Testis (tissue), 3 donors: ENCODE data around the gene RNF123. TPM values are rescaled to one million over a fixed set of nuclear protein-coding genes. Genes with fewer than 3 reads are reported as not detected.

Experiments
- DNase-seq: peaks from one replicate; pipeline ENCODE4 v3.0.0-alpha.2; 2019
- H3K27ac ChIP-seq, 2 donors: fragments of 200-600 bp; sonication (generic); one replicate each; pipeline ENCODE4 v1.5.1; 2019
- H3K27me3 ChIP-seq: fragments of 200-600 bp; sonication (generic); one replicate; pipeline ENCODE4 v1.5.1; 2019
- H3K36me3 ChIP-seq: fragments of 200-600 bp; sonication (generic); one replicate; pipeline ENCODE4 v1.5.1; 2017; ENCODE audit warnings: low read depth; ENCODE audit errors: missing control alignments
- H3K4me1 ChIP-seq: fragments of 200-600 bp; sonication (generic); one replicate; pipeline ENCODE4 v1.5.1; 2019
- H3K4me3 ChIP-seq, 2 donors: fragments of 200-600 bp; sonication (generic); one replicate each; pipeline ENCODE4 v1.5.1; 2017 to 2019
- H3K9me3 ChIP-seq: fragments of 200-600 bp; sonication (generic); one replicate; pipeline ENCODE4 v1.5.1; 2017
- CTCF ChIP-seq, 3 experiments: fragments of 450-650 bp in 2 of 3; fragments of 200-600 bp in 1 of 3; sonication (generic) in 1 of 3; IDR thresholded peaks; one replicate each; pipeline ENCODE4 v1.5.1; 2016 to 2019; ENCODE audit warnings: antibody characterized with exemption in 3 of 3, mild to moderate bottlenecking in 2 of 3, moderate library complexity in 1 of 3
- POLR2A ChIP-seq: fragments of 450-650 bp; IDR thresholded peaks from one replicate; pipeline ENCODE4 v1.6.1; 2017; ENCODE audit warnings: antibody characterized with exemption, mild to moderate bottlenecking, moderate library complexity
- WGBS, 2 donors: methylation state at CpG; one replicate each; pipeline ENCODE4 v1.1.5; 2018; 5-methylcytosine and 5-hydroxymethylcytosine counted together
- intact Hi-C: fragments of 100-400 bp; cut with DNase I; formaldehyde crosslinking; loops from one replicate; pipeline ENCODE4 v1.15.1; 2023; ENCODE audit warnings: low total_unique reads
- polyA plus RNA-seq: library from polyadenylated mRNA; stranded (reverse); fragments of 350-450 nt; fragmentation: Illumina TruSeq; extraction: RNeasy Lipid Tissue Mini Kit (QIAGEN cat#74804); gene quantifications from one replicate; pipeline ENCODE4 v1.2.3, GENCODE V29; 2014; ENCODE audit warnings: low read depth, low replicate concordance; ENCODE audit not compliant: insufficient read depth
- total RNA-seq, 2 donors: library from RNA; depleted of rRNA; stranded (reverse); fragments of >200 nt; gene quantifications; one replicate each; pipeline ENCODE4 v1.2.3, GENCODE V29; 2016

RNF123 gene
- total and polyA plus RNA-seq, 3 donors from 2014 or later, result 54.7 to 79.7 (median 72.4) TPM

DNA sequence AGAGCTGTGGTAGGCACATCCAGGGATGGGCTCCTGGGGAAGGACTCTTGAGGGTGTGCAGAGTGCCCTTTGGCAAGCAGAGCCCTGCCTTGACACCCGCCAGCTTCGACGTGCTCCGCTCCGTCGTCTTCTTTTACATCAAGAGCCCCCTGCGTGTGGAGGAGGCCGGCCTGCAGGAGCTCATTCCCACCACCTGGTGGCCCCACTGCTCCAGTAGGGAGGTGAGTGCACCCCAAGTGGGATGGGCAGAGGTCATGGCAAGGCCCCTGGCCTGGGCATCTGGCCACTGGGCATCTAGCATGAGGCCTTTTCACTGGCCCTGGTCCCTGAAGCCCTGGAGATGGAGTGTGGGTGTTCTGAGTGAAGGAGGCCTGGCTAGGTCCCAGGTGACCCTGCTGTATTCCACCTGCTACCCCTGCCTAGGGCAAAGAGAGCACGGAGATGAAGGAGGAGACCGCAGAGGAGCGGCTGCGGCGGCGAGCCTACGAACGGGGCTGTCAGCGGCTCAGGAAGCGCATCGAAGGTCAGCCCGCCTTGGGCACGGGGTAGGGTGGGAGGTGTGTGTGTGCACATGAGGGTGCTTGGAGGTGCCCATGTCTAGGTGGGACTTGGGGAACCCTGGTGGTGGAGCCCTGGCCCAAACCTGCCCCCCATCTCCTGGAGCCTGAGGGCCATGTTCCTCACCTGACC, 12.2 kb downstream of the RNF123 start:
- no peaks in the 10 kb centered on the region for H3K9me3 ChIP-seq
- DNase-seq, result no peak
- H3K27me3 ChIP-seq, result no peaks in the 10 kb centered on the region
- TF ChIP-seq POLR2A (no peak), CTCF (IDR thresholded peaks at IDR 0.05) (peak in 2 of 3 experiments; percentile 35 to 44)
- no peaks in the 10 kb centered on the region for H3K4me1 ChIP-seq
- WGBS, 2 donors, result 76 to 83% methylated on average over 21 of the region's 21 CpGs
- H3K27ac ChIP-seq, result no peak overlapping the region
- no peaks in the 10 kb centered on the region for H3K36me3 ChIP-seq
- intact Hi-C loops, result no loop called here
- no peak overlapping the region for H3K4me3 ChIP-seq

DNA sequence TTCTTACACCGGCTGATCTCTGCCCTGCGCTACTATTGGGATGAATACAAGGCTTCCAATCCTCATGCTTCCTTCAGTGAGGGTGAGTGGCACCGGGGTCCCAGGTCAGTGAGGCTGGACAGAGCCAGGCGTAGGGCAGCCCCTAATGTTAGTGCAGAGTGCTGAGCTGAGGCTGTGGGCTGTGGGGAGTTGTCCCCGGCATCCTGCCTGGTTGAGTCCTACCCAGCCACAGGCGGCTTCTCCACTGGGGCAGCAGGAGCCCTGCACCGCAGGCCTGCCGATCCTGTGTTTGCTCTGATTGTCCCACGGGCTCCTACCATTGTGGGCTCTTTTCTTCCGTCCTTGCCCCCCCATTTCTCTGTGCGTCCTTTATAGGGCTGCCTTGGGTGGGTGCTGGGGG, 13.3 kb downstream of the RNF123 start:
- 93 to 96% methylated on average over 11 of the region's 11 CpGs for WGBS, 2 donors
- Histone ChIP-seq H3K27ac (no peak overlapping the region), H3K4me3 (no peak overlapping the region), H3K36me3 (no peaks in the 10 kb centered on the region), H3K9me3 (no peaks in the 10 kb centered on the region), H3K27me3 (no peaks in the 10 kb centered on the region), H3K4me1 (no peaks in the 10 kb centered on the region)
- DNase-seq, result no peak
- TF ChIP-seq CTCF (IDR thresholded peaks at IDR 0.05) (no peak), POLR2A (no peak)
- intact Hi-C loops, result no loop called here

GRCh38 chr3:49703443-49703927, 14.1 kb downstream of the RNF123 start:
- intact Hi-C loops, result no loop called here
- H3K36me3 ChIP-seq, result no peaks in the 10 kb centered on the region
- H3K27ac ChIP-seq, result no peak overlapping the region
- no peaks in the 10 kb centered on the region for H3K9me3 ChIP-seq
- no peaks in the 10 kb centered on the region for H3K27me3 ChIP-seq
- H3K4me3 ChIP-seq, result no peak overlapping the region
- no peaks in the 10 kb centered on the region for H3K4me1 ChIP-seq
- 56 to 78% methylated on average over 9 to 13 of the region's 14 CpGs for WGBS, 2 donors
- TF ChIP-seq CTCF (IDR thresholded peaks at IDR 0.05) (peak; percentile 60 to 73 (median 69)), POLR2A (no peak)
- DNase-seq, result peak; percentile 73

DNA sequence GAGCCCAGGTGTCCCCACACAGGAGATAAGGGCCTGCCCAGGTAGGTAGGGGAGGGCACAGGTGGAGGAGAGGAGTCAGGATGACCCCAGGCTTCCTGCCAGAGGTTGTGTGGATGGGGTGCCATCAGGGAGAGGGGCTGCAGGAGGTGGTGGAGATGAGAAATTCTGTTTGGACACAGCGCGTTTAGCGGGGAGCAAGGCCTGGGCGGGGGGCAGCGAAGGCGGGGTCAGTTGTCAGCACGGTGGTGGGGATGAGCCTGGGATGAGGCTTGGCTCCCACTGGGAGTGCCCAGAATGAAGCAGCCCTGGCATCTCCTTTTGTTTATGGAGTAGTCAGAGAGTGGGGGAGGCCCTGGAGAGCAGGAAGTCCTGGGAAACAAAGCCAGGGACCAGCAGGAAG, 14.6 kb downstream of the RNF123 start:
- no peak for DNase-seq
- Histone ChIP-seq H3K9me3 (no peaks in the 10 kb centered on the region), H3K36me3 (no peaks in the 10 kb centered on the region), H3K27me3 (no peaks in the 10 kb centered on the region), H3K4me3 (no peak overlapping the region), H3K4me1 (no peaks in the 10 kb centered on the region), H3K27ac (no peak overlapping the region)
- TF ChIP-seq CTCF (IDR thresholded peaks at IDR 0.05), result no peak
- no peak for TF ChIP-seq POLR2A
- 86 to 93% methylated on average over 7 of the region's 7 CpGs for WGBS, 2 donors
- intact Hi-C loops, result no loop called here

DNA sequence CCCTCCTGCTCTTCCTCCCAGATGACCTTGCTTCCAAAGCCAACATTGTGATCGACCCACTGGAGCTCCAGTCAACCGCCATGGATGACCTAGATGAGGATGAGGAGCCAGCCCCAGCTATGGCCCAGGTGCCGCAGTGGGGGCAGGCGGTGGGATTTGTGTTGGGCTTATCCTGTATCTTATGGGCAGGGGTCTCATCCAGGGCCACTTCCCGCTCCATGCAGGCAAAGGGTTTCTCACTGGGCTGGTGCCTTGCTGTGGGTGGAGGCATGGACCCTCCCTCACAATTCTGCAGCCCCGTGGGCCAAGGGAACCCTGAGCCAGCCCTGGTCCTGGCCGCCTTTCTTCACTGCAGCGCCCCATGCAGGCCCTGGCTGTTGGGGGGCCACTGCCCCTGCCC, 15.3 kb downstream of the RNF123 start:
- Histone ChIP-seq H3K9me3 (no peaks in the 10 kb centered on the region), H3K27ac (no peak overlapping the region), H3K4me3 (no peak overlapping the region), H3K36me3 (no peaks in the 10 kb centered on the region), H3K4me1 (no peaks in the 10 kb centered on the region), H3K27me3 (no peaks in the 10 kb centered on the region)
- WGBS, 2 donors, result 88 to 93% methylated on average over 5 to 8 of the region's 8 CpGs
- TF ChIP-seq POLR2A (no peak), CTCF (IDR thresholded peaks at IDR 0.05) (no peak)
- intact Hi-C loops, result no loop called here
- DNase-seq, result no peak
